ENCODE measurements around the gene MAP4K1.

Gene MAP4K1

GRCh38 chr19:38543286-38543806 is 74.4 kb downstream of the MAP4K1 start:
- DNase-seq: no peak

GRCh38 chr19:38542040-38542439 is 75.7 kb downstream of the MAP4K1 start:
- DNase-seq: no peak

GRCh38 chr19:38539751-38540150 is 78.0 kb downstream of the MAP4K1 start:
- no peak for DNase-seq

GRCh38 chr19:38538793-38539528 is 78.8 kb downstream of the MAP4K1 start:
- peak; percentile 19 for DNase-seq

GRCh38 chr19:38538386-38538785 is 79.4 kb downstream of the MAP4K1 start:
- DNase-seq: no peak
